OCI-LY7 (cell line): ENCODE results near the gene NCAM1. TPM values are rescaled to one million over a fixed set of nuclear protein-coding genes. Genes with fewer than 3 reads are reported as not detected.

Experiments used
- BruUV-seq: library from RNA; stranded (reverse); fragments of 400-500 nt; replicated peaks from 2 replicates; lab custom pipeline; 2021; lab: Mats Ljungman, UMichigan
- CTCF ChIA-PET: fragments of 300-600 bp; sonication (Branson Sonifier 250); formaldehyde crosslinking; loops from one replicate; lab custom pipeline; 2022; ENCODE audit warnings: antibody characterized with exemption; ENCODE audit not compliant: unreplicated experiment; lab: Charles Lee
- POLR2A ChIA-PET: fragments of 300-600 bp; sonication (Branson Sonifier 250); formaldehyde crosslinking; loops from one replicate; lab custom pipeline; 2022; ENCODE audit warnings: antibody characterized with exemption; lab: Charles Lee
- DNase-seq: peaks from one replicate; pipeline ENCODE4 v3.0.0-alpha.2; 2015; ENCODE audit warnings: low spot score
- H2AFZ ChIP-seq: fragments of 200-600 bp; sonication (generic), shearing (Covaris generic); 2 replicates; pipeline ENCODE4 v1.6.1; 2014; ENCODE audit warnings: mild to moderate bottlenecking, antibody characterized with exemption, low read length, moderate library complexity
- H3K27ac ChIP-seq: fragments of 200-600 bp; sonication (generic); 2 replicates; pipeline ENCODE4 v1.5.1; 2014; ENCODE audit warnings: mixed run types, low read depth, mild to moderate bottlenecking, moderate library complexity, low read length, inconsistent platforms; ENCODE audit not compliant: poor library complexity, severe bottlenecking
- H3K36me3 ChIP-seq: fragments of 200-600 bp; sonication (generic); 2 replicates; pipeline ENCODE4 v1.6.1; 2014; ENCODE audit warnings: mild to moderate bottlenecking, antibody characterized with exemption, low read length, moderate library complexity, mixed read lengths; ENCODE audit not compliant: insufficient read depth
- H3K4me1 ChIP-seq: fragments of 200-600 bp; sonication (generic); 2 replicates; pipeline ENCODE4 v1.5.1; 2014; ENCODE audit warnings: mild to moderate bottlenecking, low read length; ENCODE audit not compliant: insufficient read depth, poor library complexity, severe bottlenecking
- H3K4me2 ChIP-seq: fragments of 200-600 bp; sonication (generic); 2 replicates; pipeline ENCODE4 v1.6.1; 2014; ENCODE audit warnings: mild to moderate bottlenecking, low read length
- H3K4me3 ChIP-seq: fragments of 200-600 bp; sonication (generic); 2 replicates; pipeline ENCODE4 v1.5.1; 2014; ENCODE audit warnings: mild to moderate bottlenecking, low read depth, low read length; ENCODE audit not compliant: poor library complexity, severe bottlenecking
- H3K79me2 ChIP-seq: fragments of 200-600 bp; sonication (generic); 2 replicates; pipeline ENCODE4 v1.6.1; 2016; ENCODE audit warnings: low read depth, mild to moderate bottlenecking, low read length, moderate library complexity, mixed read lengths; ENCODE audit not compliant: insufficient read depth
- H3K9me2 ChIP-seq: fragments of 200-600 bp; sonication (generic); 2 replicates; pipeline ENCODE4 v1.6.1; 2016; ENCODE audit warnings: mild to moderate bottlenecking, low read length, mixed read lengths; ENCODE audit not compliant: insufficient read depth
- H3K9me3 ChIP-seq: fragments of 200-600 bp; sonication (generic); 2 replicates; pipeline ENCODE4 v1.6.1; 2014; ENCODE audit warnings: mild to moderate bottlenecking, mixed run types, low read length, mixed read lengths
- H4K20me1 ChIP-seq: fragments of 200-600 bp; sonication (generic); 2 replicates; pipeline ENCODE4 v1.6.1; 2014; ENCODE audit warnings: mild to moderate bottlenecking, antibody characterized with exemption, low read length, moderate library complexity, mixed read lengths; ENCODE audit not compliant: insufficient read depth
- EZH2phosphoT487 ChIP-seq: fragments of 200-600 bp; sonication (generic); IDR thresholded peaks from 2 replicates; pipeline ENCODE4 v1.6.1; 2018; ENCODE audit warnings: low read depth, borderline replicate concordance, mild to moderate bottlenecking, mixed run types, antibody characterized with exemption, low read length, moderate library complexity, mixed read lengths
- intact Hi-C: fragments of 100-400 bp; cut with micrococcal nuclease; formaldehyde crosslinking; loops from one replicate; pipeline ENCODE4 v1.10.0; 2022; ENCODE audit not compliant: unreplicated experiment
- total RNA-seq, 2 experiments: library from RNA; depleted of rRNA in 1 of 2; stranded (reverse); fragments of >200 nt in 1 of 2; shearing (Covaris generic) in 1 of 2; gene quantifications; 2 replicates each; pipeline ENCODE4 v1.2.3, GENCODE V29; 2014 to 2022
- TF ChIP-seq, protein P1 (sequence below): fragments of 200-600 bp; sonication (generic); conservative IDR thresholded peaks from 2 replicates; pipeline ENCODE4 v1.5.1; 2014; ENCODE audit warnings: mild to moderate bottlenecking, antibody characterized with exemption, low read length, moderate library complexity, mixed read lengths

NCAM1 gene
- total RNA-seq, 2 experiments from 2014 or later = not detected

DNA sequence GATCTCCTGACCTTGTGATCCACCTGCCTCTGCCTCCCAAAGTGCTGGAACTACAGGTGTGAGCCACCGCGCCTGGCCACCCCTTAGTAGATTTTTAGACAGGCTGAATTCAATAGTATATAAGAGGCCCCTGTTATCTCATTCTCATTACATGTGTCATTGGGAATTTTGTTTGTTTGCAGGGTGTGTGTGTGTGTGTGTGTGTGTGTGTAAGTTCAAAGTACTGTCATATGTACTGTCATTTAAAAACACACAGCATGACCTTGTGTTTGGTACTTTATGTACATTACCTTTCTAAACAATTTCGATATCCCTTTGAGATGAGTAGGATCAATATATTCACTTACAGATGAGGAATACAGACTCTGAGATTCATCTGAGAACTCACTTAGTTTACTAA is 234.5 kb downstream of the NCAM1 start:
- Histone ChIP-seq H3K9me2 (no peaks in the 10 kb centered on the region), H3K36me3 (no peaks in the 10 kb centered on the region), H3K79me2 (no peaks in the 10 kb centered on the region), H4K20me1 (no peaks in the 10 kb centered on the region), H3K27ac (no peak overlapping the region), H3K4me1 (no peaks in the 10 kb centered on the region), H2AFZ (no peak overlapping the region), H3K4me3 (no peak overlapping the region), H3K4me2 (no peak overlapping the region), H3K9me3 (no peaks in the 10 kb centered on the region)
- no peak for TF ChIP-seq EZH2phosphoT487
- TF ChIP-seq, protein P1, sequence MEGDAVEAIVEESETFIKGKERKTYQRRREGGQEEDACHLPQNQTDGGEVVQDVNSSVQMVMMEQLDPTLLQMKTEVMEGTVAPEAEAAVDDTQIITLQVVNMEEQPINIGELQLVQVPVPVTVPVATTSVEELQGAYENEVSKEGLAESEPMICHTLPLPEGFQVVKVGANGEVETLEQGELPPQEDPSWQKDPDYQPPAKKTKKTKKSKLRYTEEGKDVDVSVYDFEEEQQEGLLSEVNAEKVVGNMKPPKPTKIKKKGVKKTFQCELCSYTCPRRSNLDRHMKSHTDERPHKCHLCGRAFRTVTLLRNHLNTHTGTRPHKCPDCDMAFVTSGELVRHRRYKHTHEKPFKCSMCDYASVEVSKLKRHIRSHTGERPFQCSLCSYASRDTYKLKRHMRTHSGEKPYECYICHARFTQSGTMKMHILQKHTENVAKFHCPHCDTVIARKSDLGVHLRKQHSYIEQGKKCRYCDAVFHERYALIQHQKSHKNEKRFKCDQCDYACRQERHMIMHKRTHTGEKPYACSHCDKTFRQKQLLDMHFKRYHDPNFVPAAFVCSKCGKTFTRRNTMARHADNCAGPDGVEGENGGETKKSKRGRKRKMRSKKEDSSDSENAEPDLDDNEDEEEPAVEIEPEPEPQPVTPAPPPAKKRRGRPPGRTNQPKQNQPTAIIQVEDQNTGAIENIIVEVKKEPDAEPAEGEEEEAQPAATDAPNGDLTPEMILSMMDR = no peak
- ChIA-PET CTCF (no interaction called here), POLR2A (no interaction called here)
- no TSS peak for BruUV-seq
- no peak for DNase-seq
- intact Hi-C loops = no loop called here

GRCh38 chr11:113197446-113197845 is 236.2 kb downstream of the NCAM1 start:
- Histone ChIP-seq H3K4me2 (no peak overlapping the region), H3K9me3 (no peaks in the 10 kb centered on the region), H3K4me1 (no peaks in the 10 kb centered on the region), H4K20me1 (no peaks in the 10 kb centered on the region), H3K27ac (no peak overlapping the region), H3K79me2 (no peaks in the 10 kb centered on the region), H2AFZ (no peak overlapping the region), H3K9me2 (no peaks in the 10 kb centered on the region), H3K4me3 (no peak overlapping the region), H3K36me3 (no peaks in the 10 kb centered on the region)
- POLR2A ChIA-PET = no interaction called here
- intact Hi-C loops = no loop called here
- no TSS peak for BruUV-seq
- TF ChIP-seq, protein P1 = no peak
- no peak for TF ChIP-seq EZH2phosphoT487
- CTCF ChIA-PET = no interaction called here
- no peak for DNase-seq

DNA sequence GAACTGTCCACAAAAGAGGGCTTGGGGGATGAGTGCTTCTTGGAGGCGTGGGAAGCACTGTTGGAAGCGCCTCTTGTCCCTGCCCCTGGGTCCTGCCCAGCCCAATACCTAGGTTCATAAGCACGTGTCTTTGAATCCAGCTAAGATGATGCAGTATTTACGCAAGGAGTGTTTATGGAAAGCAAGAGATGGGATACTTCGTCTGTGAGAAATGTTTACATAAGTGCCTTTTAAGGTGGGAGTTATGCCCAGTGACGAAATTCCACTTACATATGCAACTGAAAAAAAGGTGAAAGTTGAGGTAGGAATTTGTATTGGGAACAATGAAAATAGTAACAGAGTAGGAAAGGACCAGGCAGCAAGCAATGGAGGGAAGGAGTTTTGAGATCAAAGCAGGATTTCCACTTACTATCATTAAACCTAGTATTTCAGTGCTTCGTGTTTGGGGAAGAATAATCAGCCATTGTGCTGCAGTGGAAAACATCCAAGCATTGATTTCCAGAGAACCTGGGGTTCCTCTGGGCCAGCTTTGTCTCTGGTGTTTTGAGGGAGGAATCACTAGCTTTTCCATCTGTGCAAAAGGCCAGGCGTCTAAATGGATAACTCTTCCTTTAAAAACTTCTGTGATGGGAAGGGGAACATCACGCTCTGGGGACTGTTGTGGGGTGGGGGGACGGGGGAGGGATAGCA is 237.9 kb downstream of the NCAM1 start:
- Histone ChIP-seq H3K9me3 (no peaks in the 10 kb centered on the region), H3K4me2 (no peak overlapping the region), H3K79me2 (no peaks in the 10 kb centered on the region)

More for the DNA sequence above, 237.9 kb downstream of the NCAM1 start:
- no peak overlapping the region for H2AFZ ChIP-seq
- no peaks in the 10 kb centered on the region for H3K36me3 ChIP-seq
- POLR2A ChIA-PET = no interaction called here
- CTCF ChIA-PET = interaction anchor here (0.6 kb wide), 1 partner anchor 860 kb away, joined by 3 read pairs; no protein-coding TSS in a partner anchor
- H3K27ac ChIP-seq = no peak overlapping the region
- intact Hi-C loops = no loop called here
- DNase-seq = no peak
- no peaks in the 10 kb centered on the region for H4K20me1 ChIP-seq
- H3K9me2 ChIP-seq = no peaks in the 10 kb centered on the region
- no peak for TF ChIP-seq EZH2phosphoT487
- TF ChIP-seq, protein P1 = no peak
- H3K4me3 ChIP-seq = no peak overlapping the region
- BruUV-seq = no TSS peak
- no peaks in the 10 kb centered on the region for H3K4me1 ChIP-seq
